Measurements from ENCODE around the gene PNPLA3.

- TF ChIP-seq ARNT (IDR thresholded peaks at IDR 0.05) (no peak), ZNF12 (CRISPR knock-in tag; IDR thresholded peaks at IDR 0.05) (no peak), CTCF (IDR thresholded peaks at IDR 0.05 in 2 of 3, conservative IDR thresholded peaks at IDR 0.05 in 1 of 3; ENCODE audit: insufficient read depth in 2 of 3, low read depth in 1 of 3, low read length in 3 of 3) (no peak), ZNF24 (IDR thresholded peaks at IDR 0.05) (no peak), PKNOX1 (IDR thresholded peaks at IDR 0.05) (no peak), ATF3 (IDR thresholded peaks at IDR 0.05) (no peak), ATF3 (CRISPR knock-in tag; conservative IDR thresholded peaks at IDR 0.05) (no peak), STAT6 (CRISPR knock-in tag; IDR thresholded peaks at IDR 0.05) (no peak), GABPB2 (CRISPR knock-in tag; conservative IDR thresholded peaks at IDR 0.05) (no peak)
Measured at GRCh38 chr22:43881091-43882061, 42.2 kb upstream of the PNPLA3 start.

Data from K562 (cell line).